ENCODE data around the gene UGT2B10. TPM values are rescaled to one million over a fixed set of nuclear protein-coding genes. Genes with fewer than 3 reads are reported as not detected.
"Not testable (repeated sequence)": the region's sequence is repeated elsewhere in the genome, so short reads cannot be mapped to it uniquely, and the experiment has no call there.

Gene UGT2B10
- polyA plus RNA-seq, 2 of the 4 experiments (the other 2 are of a cell fraction): 0.12 to 0.44 TPM

DNA sequence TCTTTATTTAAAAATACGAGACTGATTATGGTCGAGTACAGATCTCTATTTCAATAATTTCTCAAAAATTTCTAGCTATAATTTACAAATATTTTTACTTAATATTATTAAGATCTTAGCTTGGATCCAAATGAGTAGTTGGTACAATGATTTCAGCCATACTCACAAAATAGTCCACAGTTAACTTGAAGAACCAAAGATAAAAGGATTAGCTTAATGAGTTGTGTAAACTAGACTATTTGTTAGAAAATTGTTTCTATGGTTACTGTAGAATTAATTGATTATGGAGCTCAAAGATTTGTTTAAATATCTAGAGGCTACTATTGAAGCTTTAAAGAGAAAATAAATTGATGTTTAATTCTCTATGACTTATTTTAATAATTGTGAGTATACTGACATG is 1.6 kb downstream of the UGT2B10 start:
- FAIRE-seq (no peak), ATAC-seq (no peak), DNase-seq (ENCODE audit: low read depth in 1 of 2, low spot score in 1 of 2) (no peak)
- ChIA-PET POLR2A (no interaction called here), CTCF (no interaction called here)
- H3K4me2 ChIP-seq: no peak overlapping the region
- no peaks in the 10 kb centered on the region for H3K9me3 ChIP-seq
- peaks cover 18% of the 10 kb centered on the region for H3K4me1 ChIP-seq
- no peak overlapping the region for H3K4me3 ChIP-seq
- H3K27ac ChIP-seq: no peak overlapping the region
- 87% methylated on average over 2 of the region's 2 CpGs for WGBS (ENCODE audit: missing lambda C conversion rate)
- TF ChIP-seq MYC (IDR thresholded peaks at IDR 0.05; ENCODE audit: borderline replicate concordance, low read length): no peak

DNA sequence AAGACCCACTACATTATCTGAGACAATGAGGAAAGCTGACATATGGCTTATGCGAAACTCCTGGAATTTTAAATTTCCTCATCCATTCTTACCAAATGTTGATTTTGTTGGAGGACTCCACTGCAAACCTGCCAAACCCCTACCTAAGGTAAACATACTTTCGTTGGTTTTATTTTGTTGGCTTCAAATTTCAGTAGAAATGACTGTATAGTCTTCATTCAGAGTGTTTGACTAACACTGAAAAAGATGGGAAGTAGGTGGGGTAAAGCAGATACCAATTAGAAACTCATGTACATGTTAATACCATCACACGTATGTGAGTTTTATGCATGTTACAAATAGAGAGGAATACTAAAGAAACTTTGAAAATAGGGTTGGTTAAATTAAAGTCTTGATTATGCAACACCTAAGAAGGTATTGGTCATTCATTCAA is 2.3 kb downstream of the UGT2B10 start:
- WGBS (ENCODE audit: missing lambda C conversion rate): 48% methylated on average over 3 of the region's 3 CpGs

DNA sequence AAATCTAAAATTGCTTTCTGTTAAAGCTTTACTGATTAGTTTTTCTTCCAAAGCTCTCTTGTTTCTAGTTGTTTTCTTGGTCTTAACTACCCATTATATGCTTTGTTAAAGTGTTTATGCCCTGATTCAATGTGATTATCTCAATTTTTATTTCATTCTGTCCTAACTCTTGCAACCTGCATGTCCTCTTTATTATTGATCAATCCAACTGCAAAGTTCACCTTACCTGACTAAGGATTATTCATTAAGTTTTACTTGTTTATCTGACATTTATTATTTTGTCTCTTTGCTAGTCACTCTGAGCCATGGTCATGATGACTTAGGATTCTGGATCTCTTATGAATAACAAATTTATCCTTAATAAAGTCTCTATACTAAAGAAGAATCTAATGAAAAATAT is 15.8 kb downstream of the UGT2B10 start:
- Histone ChIP-seq H3K4me3 (no peak overlapping the region), H3K4me1 (0 out of 3 replicates have a peak, but pooled peaks cover 4% of the 10 kb centered on the region), H3K9me3 (no peaks in the 10 kb centered on the region), H3K4me2 (no peak overlapping the region), H3K27ac (no peak overlapping the region)
- CTCF ChIA-PET: no interaction called here
- no peak for DNase-seq (ENCODE audit: low read depth in 1 of 2, low spot score in 1 of 2)
- no peak for TF ChIP-seq KDM5A (IDR thresholded peaks at IDR 0.05)
- no peak for TF ChIP-seq FOSL2 (IDR thresholded peaks at IDR 0.05)
- TF ChIP-seq FOSL2 (CRISPR knock-in tag; IDR thresholded peaks at IDR 0.05): no peak
- no peak for TF ChIP-seq HOXA7 (CRISPR knock-in tag; IDR thresholded peaks at IDR 0.05)
- TF ChIP-seq BHLHE40 (IDR thresholded peaks at IDR 0.05; ENCODE audit: low read depth, low read length): no peak
- FAIRE-seq: no peak
- no peak for ATAC-seq
- POLR2A ChIA-PET: no interaction called here

More for the DNA sequence above, 2.3 kb downstream of the UGT2B10 start:
- H3K4me1 ChIP-seq: peaks cover 18% of the 10 kb centered on the region
- H3K4me2 ChIP-seq; POLR2A ChIA-PET; H3K4me3 ChIP-seq; DNase-seq (ENCODE audit: low read depth in 1 of 2, low spot score in 1 of 2); CTCF ChIA-PET; FAIRE-seq; H3K27ac ChIP-seq; ATAC-seq; H3K9me3 ChIP-seq: not testable (repeated sequence)

DNA sequence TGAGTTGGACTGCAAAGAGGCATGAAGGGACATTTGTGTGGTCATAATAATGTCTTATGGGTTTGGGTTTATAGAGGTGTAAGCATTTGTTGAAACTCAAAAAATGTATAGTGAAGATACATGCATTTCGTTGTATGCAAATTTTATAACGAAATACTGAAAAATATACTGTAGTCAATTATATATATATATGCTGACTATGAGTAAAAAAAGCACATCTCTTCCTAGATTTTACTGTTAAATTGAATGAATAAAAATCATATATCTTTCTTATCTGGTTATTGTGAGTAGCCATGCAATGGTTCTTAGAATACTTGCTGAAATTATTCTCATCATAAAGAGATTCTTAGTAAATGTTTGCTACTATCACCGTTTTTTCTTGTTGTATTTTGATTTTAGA is 34.5 kb downstream of the UGT2B10 start:
- no peak for DNase-seq (ENCODE audit: low read depth in 1 of 2, low spot score in 1 of 2)
- H3K4me1 ChIP-seq: no peaks in the 10 kb centered on the region
- H3K27ac ChIP-seq: no peak overlapping the region
- ChIA-PET CTCF (interaction anchor here (1.1 kb wide), 1 partner anchor 8 kb away, joined by 3 read pairs; no protein-coding TSS in a partner anchor), POLR2A (no interaction called here)
- no peak for ATAC-seq
- H3K9me3 ChIP-seq: peaks cover 5% of the 10 kb centered on the region
- H3K4me3 ChIP-seq: no peak overlapping the region
- no peak for TF ChIP-seq HOXB13 (CRISPR knock-in tag; IDR thresholded peaks at IDR 0.05; ENCODE audit: low read depth)
- no peak for TF ChIP-seq TFCP2L1 (CRISPR knock-in tag; IDR thresholded peaks at IDR 0.05)
- TF ChIP-seq MAFK (IDR thresholded peaks at IDR 0.05; ENCODE audit: partially characterized antibody): peak; percentile 44
- no peak for TF ChIP-seq EP300 (IDR thresholded peaks at IDR 0.05)
- 59% methylated on average over 3 of the region's 3 CpGs for WGBS (ENCODE audit: missing lambda C conversion rate)
- no peak for FAIRE-seq
- no peak overlapping the region for H3K4me2 ChIP-seq

DNA sequence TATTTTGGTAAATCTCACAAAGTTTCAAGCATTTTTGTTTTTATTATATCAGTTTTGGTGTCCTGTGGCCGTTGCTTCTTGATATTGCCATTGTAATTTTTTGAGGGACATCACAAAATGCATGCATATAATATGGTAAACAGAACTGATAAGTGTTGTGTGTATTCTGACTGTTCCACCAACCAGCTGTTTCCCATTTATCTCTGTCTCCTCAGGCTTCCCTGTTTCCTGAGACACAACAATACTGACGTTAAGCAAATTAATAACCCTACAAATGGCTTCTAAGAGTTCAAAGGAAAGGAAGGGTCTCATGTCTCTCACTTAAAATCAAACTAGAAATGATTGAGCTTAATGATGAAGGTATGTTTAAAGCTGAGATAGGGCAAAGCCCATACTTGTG is 40.0 kb downstream of the UGT2B10 start:
- CTCF ChIA-PET: no interaction called here
- FAIRE-seq: no peak

More for the DNA sequence above, 40.0 kb downstream of the UGT2B10 start:
- WGBS (ENCODE audit: missing lambda C conversion rate): 38% methylated on average over 2 of the region's 2 CpGs
- Histone ChIP-seq H3K4me3 (no peak overlapping the region), H3K4me2 (no peak overlapping the region), H3K9me3 (peaks cover 11% of the 10 kb centered on the region; the same call in 1 of the 3 replicates), H3K27ac (no peak overlapping the region), H3K4me1 (no peaks in the 10 kb centered on the region)
- TF ChIP-seq HOXA7 (CRISPR knock-in tag; IDR thresholded peaks at IDR 0.05) (no peak), RARB (CRISPR knock-in tag; IDR thresholded peaks at IDR 0.05) (no peak), RNF2 (IDR thresholded peaks at IDR 0.05; ENCODE audit: borderline replicate concordance, low read depth) (no peak), TFCP2L1 (CRISPR knock-in tag; IDR thresholded peaks at IDR 0.05) (no peak), CBX2 (IDR thresholded peaks at IDR 0.05; ENCODE audit: borderline replicate concordance, low read depth) (no peak), RFX5 (IDR thresholded peaks at IDR 0.05) (no peak), RAD21 (conservative IDR thresholded peaks at IDR 0.05 in 1 of 2, IDR thresholded peaks at IDR 0.05 in 1 of 2) (no peak), GATA3 (IDR thresholded peaks at IDR 0.05; ENCODE audit: borderline replicate concordance) (no peak), MAZ (IDR thresholded peaks at IDR 0.05; ENCODE audit: borderline replicate concordance, low read depth, low read length) (no peak), BHLHE40 (IDR thresholded peaks at IDR 0.05; ENCODE audit: low read depth, low read length) (no peak)
- TF ChIP-seq, protein P1, sequence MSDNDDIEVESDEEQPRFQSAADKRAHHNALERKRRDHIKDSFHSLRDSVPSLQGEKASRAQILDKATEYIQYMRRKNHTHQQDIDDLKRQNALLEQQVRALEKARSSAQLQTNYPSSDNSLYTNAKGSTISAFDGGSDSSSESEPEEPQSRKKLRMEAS (IDR thresholded peaks at IDR 0.05): no peak
- TF ChIP-seq, protein P2, sequence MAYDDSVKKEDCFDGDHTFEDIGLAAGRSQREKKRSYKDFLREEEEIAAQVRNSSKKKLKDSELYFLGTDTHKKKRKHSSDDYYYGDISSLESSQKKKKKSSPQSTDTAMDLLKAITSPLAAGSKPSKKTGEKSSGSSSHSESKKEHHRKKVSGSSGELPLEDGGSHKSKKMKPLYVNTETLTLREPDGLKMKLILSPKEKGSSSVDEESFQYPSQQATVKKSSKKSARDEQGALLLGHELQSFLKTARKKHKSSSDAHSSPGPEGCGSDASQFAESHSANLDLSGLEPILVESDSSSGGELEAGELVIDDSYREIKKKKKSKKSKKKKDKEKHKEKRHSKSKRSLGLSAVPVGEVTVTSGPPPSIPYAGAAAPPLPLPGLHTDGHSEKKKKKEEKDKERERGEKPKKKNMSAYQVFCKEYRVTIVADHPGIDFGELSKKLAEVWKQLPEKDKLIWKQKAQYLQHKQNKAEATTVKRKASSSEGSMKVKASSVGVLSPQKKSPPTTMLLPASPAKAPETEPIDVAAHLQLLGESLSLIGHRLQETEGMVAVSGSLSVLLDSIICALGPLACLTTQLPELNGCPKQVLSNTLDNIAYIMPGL (CRISPR knock-in tag; IDR thresholded peaks at IDR 0.05; ENCODE audit: borderline replicate concordance): no peak
- POLR2A ChIA-PET: no interaction called here
- DNase-seq (ENCODE audit: low read depth in 1 of 2, low spot score in 1 of 2): no peak
- ATAC-seq: no peak

All from A549 (cell line).